Measurements from ENCODE around the gene PRTFDC1.

PRTFDC1 gene

GRCh38 chr10:24862589-24862988, 89.8 kb downstream of the PRTFDC1 start:
- no peak for TF ChIP-seq CTCF (conservative IDR thresholded peaks at IDR 0.05; ENCODE audit: control insufficient read depth, insufficient read depth, low read depth, low read length)
- no peak for DNase-seq (ENCODE audit: low read depth)
- H3K4me3 ChIP-seq (ENCODE audit: control insufficient read depth, low read depth, low read length), result no peak overlapping the region

- peak; percentile 83 for DNase-seq (ENCODE audit: low read depth)
- H3K4me3 ChIP-seq (ENCODE audit: control insufficient read depth, low read depth, low read length), result no peak overlapping the region
- TF ChIP-seq CTCF (conservative IDR thresholded peaks at IDR 0.05; ENCODE audit: control insufficient read depth, insufficient read depth, low read depth, low read length), result no peak
Measured at GRCh38 chr10:24858288-24859270, 93.8 kb downstream of the PRTFDC1 start.

- H3K4me3 ChIP-seq (ENCODE audit: control insufficient read depth, low read depth, low read length), result no peak overlapping the region
- no peak for TF ChIP-seq CTCF (conservative IDR thresholded peaks at IDR 0.05; ENCODE audit: control insufficient read depth, insufficient read depth, low read depth, low read length)
- no peak for DNase-seq (ENCODE audit: low read depth)
Measured at GRCh38 chr10:24857031-24857725, 95.2 kb downstream of the PRTFDC1 start.

GRCh38 chr10:24854256-24854655, 98.2 kb downstream of the PRTFDC1 start:
- TF ChIP-seq CTCF (conservative IDR thresholded peaks at IDR 0.05; ENCODE audit: control insufficient read depth, insufficient read depth, low read depth, low read length), result no peak
- no peak for DNase-seq (ENCODE audit: low read depth)
- no peak overlapping the region for H3K4me3 ChIP-seq (ENCODE audit: control insufficient read depth, low read depth, low read length)

- no peak overlapping the region for H3K4me3 ChIP-seq (ENCODE audit: control insufficient read depth, low read depth, low read length)
- DNase-seq (ENCODE audit: low read depth), result peak; percentile 59
- no peak for TF ChIP-seq CTCF (conservative IDR thresholded peaks at IDR 0.05; ENCODE audit: control insufficient read depth, insufficient read depth, low read depth, low read length)
Measured at GRCh38 chr10:24853661-24854060, 98.7 kb downstream of the PRTFDC1 start.

GRCh38 chr10:24851629-24852028, 100.8 kb downstream of the PRTFDC1 start:
- no peak for DNase-seq (ENCODE audit: low read depth)
- TF ChIP-seq CTCF (conservative IDR thresholded peaks at IDR 0.05; ENCODE audit: control insufficient read depth, insufficient read depth, low read depth, low read length), result no peak
- H3K4me3 ChIP-seq (ENCODE audit: control insufficient read depth, low read depth, low read length), result no peak overlapping the region
